ENCODE measurements around the gene VAV1. TPM values are rescaled to one million over a fixed set of nuclear protein-coding genes. Genes with fewer than 3 reads are reported as not detected.

The VAV1 gene
- total and polyA plus RNA-seq, 2 donors (not counting 3 experiments of a cell fraction or from before 2014, with no cell fraction given) = not detected

DNA sequence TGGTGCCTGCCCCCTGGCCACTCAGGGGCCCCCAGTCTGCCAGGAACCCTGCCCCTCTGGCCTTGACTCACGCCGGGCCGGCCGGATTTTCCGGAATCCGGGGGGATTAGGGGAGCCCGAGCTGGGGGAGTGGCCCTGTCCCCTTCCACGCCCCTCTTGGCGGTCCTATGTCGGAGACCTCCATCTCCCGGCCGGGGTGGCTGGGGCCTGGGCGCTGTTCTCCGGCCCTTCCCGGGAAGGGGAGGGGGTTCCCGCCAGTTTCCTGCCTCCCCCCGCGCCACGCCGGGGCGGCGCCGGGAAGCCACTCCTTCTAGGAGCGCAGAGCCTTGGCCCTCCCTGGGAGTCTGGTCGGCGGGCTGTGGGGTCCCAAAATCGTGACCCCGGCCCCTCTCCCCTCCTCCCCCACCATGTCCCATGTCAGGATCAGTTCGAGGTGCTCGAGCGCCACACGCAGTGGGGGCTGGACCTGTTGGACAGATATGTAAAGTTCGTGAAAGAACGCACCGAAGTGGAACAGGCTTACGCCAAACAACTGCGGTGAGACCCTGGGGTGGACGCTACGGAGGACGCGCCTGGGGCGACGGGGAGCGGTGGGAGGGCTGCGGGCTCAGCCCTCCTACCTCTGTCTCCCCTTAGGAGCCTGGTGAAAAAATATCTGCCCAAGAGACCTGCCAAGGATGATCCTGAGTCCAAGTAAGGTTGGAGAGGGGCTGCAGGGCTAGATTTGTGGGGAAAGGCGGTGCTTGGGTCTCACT is 31.7 kb upstream of the VAV1 start:
- Histone ChIP-seq H3K4me2 (ENCODE audit: insufficient read depth, low read length) (peak overlapping the region; percentile 78), H3K9me3 (replicated peaks; ENCODE audit: control insufficient read depth, insufficient read depth, low read length) (no peaks in the 10 kb centered on the region), H4K20me1 (replicated peaks; ENCODE audit: control insufficient read depth, extremely low read depth, insufficient read depth, low read length) (no peaks in the 10 kb centered on the region), H2AFZ (ENCODE audit: low read depth, low read length) (peak overlapping the region; percentile 28), H3K79me2 (ENCODE audit: control insufficient read depth, insufficient read depth, low read length) (peaks cover 39% of the 10 kb centered on the region), H3K9ac (replicated peaks; ENCODE audit: extremely low read depth, insufficient read depth, low read length) (peak overlapping the region; percentile 60), H3K9me1 (replicated peaks; ENCODE audit: control insufficient read depth, extremely low read depth, insufficient read depth, low read length) (no peaks in the 10 kb centered on the region), H3K36me3 (ENCODE audit: control insufficient read depth in 2 of 2, extremely low read depth in 1 of 2, insufficient read depth in 2 of 2, low read length in 2 of 2) (peaks cover 0 to 14% of the 10 kb centered on the region in 2 experiments), H3K4me3 (replicated peaks in 1 of 3; ENCODE audit: insufficient read depth in 1 of 3, low read depth in 1 of 3, low read length in 3 of 3) (peak overlapping the region; percentile 66 to 92 (median 80)), H3K27ac (ENCODE audit: insufficient read depth, low read depth, low read length) (peak overlapping the region; percentile 61), H3K4me1 (ENCODE audit: control insufficient read depth, extremely low read depth, insufficient read depth, low read length) (peaks cover 48% of the 10 kb centered on the region), H3K27me3 (ENCODE audit: control insufficient read depth in 2 of 2, insufficient read depth in 2 of 2, low read length in 2 of 2) (no peaks in the 10 kb centered on the region)
- BruUV-seq (replicated peaks) = no TSS peak
- ChIA-PET POLR2A (no interaction called here), CTCF (interaction anchor here (6.2 kb wide), 1 partner anchor 122 kb away, joined by 179 read pairs; no protein-coding TSS in a partner anchor)
- intact Hi-C loops (cut with micrococcal nuclease) (loop anchor here (5.0 kb wide), 1 partner anchor 1828 kb away; no protein-coding TSS in a partner anchor), dilution Hi-C loops (cut with MboI; ENCODE audit: extremely low pct_ligation_motif_present, low sequenced_read_pairs) (no loop called here)
- peak; percentile 31 for TF ChIP-seq POLR2AphosphoS5 (IDR thresholded peaks at IDR 0.05; ENCODE audit: insufficient read depth, low read depth, low read length)
- TF ChIP-seq, protein P1, sequence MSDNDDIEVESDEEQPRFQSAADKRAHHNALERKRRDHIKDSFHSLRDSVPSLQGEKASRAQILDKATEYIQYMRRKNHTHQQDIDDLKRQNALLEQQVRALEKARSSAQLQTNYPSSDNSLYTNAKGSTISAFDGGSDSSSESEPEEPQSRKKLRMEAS (IDR thresholded peaks at IDR 0.05; ENCODE audit: insufficient read depth, insufficient read length) = no peak
- TF ChIP-seq POLR2A (IDR thresholded peaks at IDR 0.05; ENCODE audit: low read depth, low read length) = no peak
- FAIRE-seq (peak; percentile 85), DNase-seq (ENCODE audit: low read depth, low spot score) (peak; percentile 46)

DNA sequence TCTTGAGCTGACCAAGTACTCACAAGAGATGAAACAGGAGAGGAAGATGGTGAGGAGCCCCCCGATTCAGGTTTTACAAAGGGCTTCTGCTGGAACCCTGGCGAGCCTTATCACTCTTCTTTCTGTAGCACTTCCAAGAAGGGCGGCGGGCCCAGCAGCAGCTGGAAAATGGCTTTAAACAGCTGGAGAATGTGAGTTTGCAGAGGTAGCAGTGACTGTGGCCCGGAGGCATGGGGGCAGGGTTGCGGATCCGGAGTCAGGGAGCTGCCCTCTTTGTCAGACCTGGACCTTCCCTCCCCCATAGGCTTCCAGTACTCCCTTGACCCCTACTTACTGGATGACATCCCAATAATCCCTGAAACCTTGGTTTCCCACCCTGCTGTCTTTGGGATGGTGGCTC is 29.4 kb upstream of the VAV1 start:
- dilution Hi-C loops (cut with MboI; ENCODE audit: extremely low pct_ligation_motif_present, low sequenced_read_pairs) = no loop called here
- Histone ChIP-seq H3K4me2 (ENCODE audit: insufficient read depth, low read length) (no peak overlapping the region), H3K4me3 (replicated peaks in 1 of 3; ENCODE audit: insufficient read depth in 1 of 3, low read depth in 1 of 3, low read length in 3 of 3) (no peak overlapping the region), H3K9ac (replicated peaks; ENCODE audit: extremely low read depth, insufficient read depth, low read length) (no peak overlapping the region), H3K79me2 (ENCODE audit: control insufficient read depth, insufficient read depth, low read length) (peaks cover 37% of the 10 kb centered on the region), H3K36me3 (ENCODE audit: control insufficient read depth in 2 of 2, extremely low read depth in 1 of 2, insufficient read depth in 2 of 2, low read length in 2 of 2) (peaks cover 7 to 24% of the 10 kb centered on the region in 2 experiments), H3K9me1 (replicated peaks; ENCODE audit: control insufficient read depth, extremely low read depth, insufficient read depth, low read length) (no peaks in the 10 kb centered on the region), H4K20me1 (replicated peaks; ENCODE audit: control insufficient read depth, extremely low read depth, insufficient read depth, low read length) (no peaks in the 10 kb centered on the region), H3K27me3 (ENCODE audit: control insufficient read depth in 2 of 2, insufficient read depth in 2 of 2, low read length in 2 of 2) (no peaks in the 10 kb centered on the region), H2AFZ (ENCODE audit: low read depth, low read length) (no peak overlapping the region), H3K4me1 (ENCODE audit: control insufficient read depth, extremely low read depth, insufficient read depth, low read length) (peaks cover 37% of the 10 kb centered on the region), H3K27ac (ENCODE audit: insufficient read depth, low read depth, low read length) (no peak overlapping the region), H3K9me3 (replicated peaks; ENCODE audit: control insufficient read depth, insufficient read depth, low read length) (no peaks in the 10 kb centered on the region)
- BruUV-seq (replicated peaks) = no TSS peak
- intact Hi-C loops (cut with micrococcal nuclease) = loop anchor here (5.0 kb wide), 1 partner anchor 1831 kb away; no protein-coding TSS in a partner anchor
- no peak for TF ChIP-seq JUN (IDR thresholded peaks at IDR 0.05; ENCODE audit: borderline replicate concordance, insufficient read depth, insufficient read length, low read depth)
- no peak for TF ChIP-seq EZH2 (IDR thresholded peaks at IDR 0.05; ENCODE audit: borderline replicate concordance, low read depth, low read length, severe bottlenecking)
- no peak for TF ChIP-seq MYC (IDR thresholded peaks at IDR 0.05; ENCODE audit: low read depth, low read length)
- no peak for TF ChIP-seq POLR2AphosphoS5 (IDR thresholded peaks at IDR 0.05; ENCODE audit: insufficient read depth, low read depth, low read length)
- no peak for TF ChIP-seq GATA2 (IDR thresholded peaks at IDR 0.05; ENCODE audit: insufficient read depth, insufficient read length, low read depth, low read length)
- TF ChIP-seq, protein P2, sequence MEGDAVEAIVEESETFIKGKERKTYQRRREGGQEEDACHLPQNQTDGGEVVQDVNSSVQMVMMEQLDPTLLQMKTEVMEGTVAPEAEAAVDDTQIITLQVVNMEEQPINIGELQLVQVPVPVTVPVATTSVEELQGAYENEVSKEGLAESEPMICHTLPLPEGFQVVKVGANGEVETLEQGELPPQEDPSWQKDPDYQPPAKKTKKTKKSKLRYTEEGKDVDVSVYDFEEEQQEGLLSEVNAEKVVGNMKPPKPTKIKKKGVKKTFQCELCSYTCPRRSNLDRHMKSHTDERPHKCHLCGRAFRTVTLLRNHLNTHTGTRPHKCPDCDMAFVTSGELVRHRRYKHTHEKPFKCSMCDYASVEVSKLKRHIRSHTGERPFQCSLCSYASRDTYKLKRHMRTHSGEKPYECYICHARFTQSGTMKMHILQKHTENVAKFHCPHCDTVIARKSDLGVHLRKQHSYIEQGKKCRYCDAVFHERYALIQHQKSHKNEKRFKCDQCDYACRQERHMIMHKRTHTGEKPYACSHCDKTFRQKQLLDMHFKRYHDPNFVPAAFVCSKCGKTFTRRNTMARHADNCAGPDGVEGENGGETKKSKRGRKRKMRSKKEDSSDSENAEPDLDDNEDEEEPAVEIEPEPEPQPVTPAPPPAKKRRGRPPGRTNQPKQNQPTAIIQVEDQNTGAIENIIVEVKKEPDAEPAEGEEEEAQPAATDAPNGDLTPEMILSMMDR (IDR thresholded peaks at IDR 0.05; ENCODE audit: extremely low read depth in 1 of 2, insufficient read depth in 1 of 2, low read depth in 1 of 2, low read length in 2 of 2) = no peak
- no peak for TF ChIP-seq POLR2A (IDR thresholded peaks at IDR 0.05; ENCODE audit: low read depth, low read length)
- TF ChIP-seq FOS (IDR thresholded peaks at IDR 0.05; ENCODE audit: borderline replicate concordance, insufficient read depth, low read length) = no peak
- TF ChIP-seq, protein P1 (IDR thresholded peaks at IDR 0.05; ENCODE audit: insufficient read depth, insufficient read length) = no peak
- DNase-seq (ENCODE audit: low read depth, low spot score) (no peak), FAIRE-seq (no peak)
- CTCF ChIA-PET = interaction anchor here (1.4 to 1.5 kb wide), 3 partner anchors 61 to 227 kb away, joined by 4 to 6 read pairs (median 4); no protein-coding TSS in a partner anchor
- POLR2A ChIA-PET = no interaction called here
